Cardiac septum (tissue), 1 donor: ENCODE results near the gene RASA3. TPM values are rescaled to one million over a fixed set of nuclear protein-coding genes. Genes with fewer than 3 reads are reported as not detected.

Experiments used
- DNase-seq: peaks from one replicate; pipeline ENCODE4 v3.0.0-alpha.2; 2020; ENCODE audit warnings: low spot score
- intact Hi-C: fragments of 100-400 bp; cut with DNase I; formaldehyde crosslinking; loops from one replicate; pipeline ENCODE4 v1.14.0; 2022
- total RNA-seq: library from RNA; stranded (reverse); fragmentation: NEBNext Ultra II Directional; extraction: Animal tissue kit (Norgen Biotek cat#: 25700); gene quantifications from one replicate; pipeline ENCODE4 v1.2.1, GENCODE V29; 2021
- donor health status: DM: no; HTN: no; CAD: no.

RASA3 gene
- total RNA-seq, 1 donor from 2014 or later: 9.7 TPM

DNA sequence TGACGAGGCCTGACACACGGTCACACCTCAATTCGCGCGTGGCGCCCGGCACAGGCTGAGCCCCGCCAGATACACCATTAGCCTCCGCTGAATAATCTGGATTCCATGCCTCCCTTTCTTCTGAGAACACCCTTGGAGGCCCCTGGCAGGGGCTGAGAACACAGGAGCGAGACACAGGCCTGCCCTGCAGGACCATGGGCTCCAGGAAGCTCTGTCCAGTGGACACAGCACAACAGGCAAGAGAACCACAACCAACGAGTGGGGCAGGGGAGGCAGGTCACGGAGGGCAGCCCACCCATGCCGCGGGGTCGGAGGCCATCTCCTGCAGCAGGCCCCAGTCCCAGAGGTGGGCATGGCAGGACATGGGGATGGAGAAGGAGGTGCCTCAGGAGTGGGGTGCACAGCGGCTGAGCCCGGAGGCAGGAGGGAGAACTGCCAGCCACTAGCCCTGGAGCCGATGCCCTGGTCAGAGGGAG lies 82.8 kb downstream of the RASA3 start:
- no peak for DNase-seq
- intact Hi-C loops: no loop called here

GRCh38 chr13:114049026-114049425 lies 83.4 kb downstream of the RASA3 start:
- DNase-seq: no peak
- intact Hi-C loops: no loop called here

DNA sequence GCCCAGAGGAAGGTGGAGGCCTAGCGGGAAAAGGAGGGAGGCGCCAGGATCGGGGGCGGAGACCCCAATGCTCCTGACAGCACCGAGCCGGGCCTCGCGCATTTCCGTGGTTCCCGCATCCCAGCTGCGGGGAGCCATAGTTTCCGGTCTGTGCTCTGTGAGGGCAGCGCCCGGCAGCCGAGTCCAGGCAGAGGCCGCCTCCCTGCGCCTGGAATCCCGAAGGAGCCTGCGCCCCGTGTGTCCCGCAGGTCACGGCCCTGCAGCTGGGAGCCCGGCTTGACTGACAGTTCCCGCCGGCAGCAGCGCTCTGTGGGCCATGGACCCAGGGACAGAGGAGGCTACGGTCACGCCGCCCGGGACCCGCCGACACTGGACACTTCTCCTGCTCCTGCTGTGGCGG lies 84.0 kb downstream of the RASA3 start:
- no peak for DNase-seq
- intact Hi-C loops: no loop called here

GRCh38 chr13:114047358-114047881 lies 85.0 kb downstream of the RASA3 start:
- no peak for DNase-seq
- intact Hi-C loops: no loop called here

DNA sequence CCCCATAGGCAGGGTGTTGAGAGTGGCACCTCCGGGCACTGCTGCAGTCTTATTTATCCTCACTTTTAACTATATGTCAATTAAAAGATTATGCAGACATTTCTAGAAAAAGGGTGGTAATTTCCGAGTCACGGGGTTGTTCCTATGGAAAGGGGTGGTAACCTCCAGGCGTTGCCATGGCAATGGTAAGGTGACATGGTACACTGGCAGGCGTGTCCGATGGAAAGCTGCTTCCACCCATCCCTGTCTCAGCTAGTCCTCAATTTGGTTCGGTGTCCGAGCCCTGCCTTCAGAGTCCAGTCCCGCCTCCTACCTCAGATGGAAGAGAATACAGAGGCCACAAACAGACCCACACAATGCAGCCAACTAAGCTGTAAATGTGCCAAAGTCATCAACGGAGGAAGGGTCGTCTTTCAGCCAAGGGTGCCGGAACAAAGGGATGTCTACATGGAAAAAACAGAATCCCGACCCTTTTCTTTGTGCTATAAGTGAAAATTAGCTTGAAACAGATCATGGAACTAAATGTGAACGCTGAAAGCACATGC lies 85.9 kb downstream of the RASA3 start:
- intact Hi-C loops: no loop called here
- no peak for DNase-seq

DNA sequence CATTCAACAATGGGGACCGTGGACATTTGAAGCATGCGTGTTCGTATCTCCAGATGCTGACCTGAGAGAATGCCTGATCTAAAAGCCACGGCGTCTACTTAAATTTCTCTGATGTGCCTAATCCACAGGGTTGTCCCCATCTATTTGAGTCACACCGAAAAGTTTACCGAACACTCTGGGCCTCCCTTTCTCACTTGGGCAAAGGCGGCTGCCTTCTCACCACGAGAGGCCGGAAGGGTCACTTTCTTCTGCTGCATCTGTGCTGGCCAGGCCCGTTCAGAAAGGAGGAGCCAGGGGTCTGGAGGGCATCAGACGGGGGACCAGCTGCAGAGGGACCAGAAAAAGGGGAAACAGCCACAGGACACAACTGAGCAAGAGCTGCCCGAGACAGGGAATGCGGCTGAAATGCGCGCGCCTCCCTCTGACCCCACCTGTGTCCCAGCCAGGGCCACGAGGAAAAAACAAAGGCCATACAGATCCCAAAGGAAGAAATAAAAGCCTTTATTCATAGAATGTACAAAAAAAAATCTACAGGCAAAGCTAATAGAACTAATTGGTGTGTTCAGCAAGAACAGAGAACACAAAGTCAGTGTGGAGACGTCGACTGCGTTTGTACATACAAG lies 87.2 kb downstream of the RASA3 start:
- intact Hi-C loops: no loop called here
- no peak for DNase-seq

- intact Hi-C loops: no loop called here
Measured at GRCh38 chr13:114044486-114044885, 87.9 kb downstream of the RASA3 start.

GRCh38 chr13:114043421-114044053 lies 88.9 kb downstream of the RASA3 start:
- no peak for DNase-seq
- intact Hi-C loops: no loop called here

More at GRCh38 chr13:114044486-114044885, 87.9 kb downstream of the RASA3 start:
- DNase-seq: no peak

DNA sequence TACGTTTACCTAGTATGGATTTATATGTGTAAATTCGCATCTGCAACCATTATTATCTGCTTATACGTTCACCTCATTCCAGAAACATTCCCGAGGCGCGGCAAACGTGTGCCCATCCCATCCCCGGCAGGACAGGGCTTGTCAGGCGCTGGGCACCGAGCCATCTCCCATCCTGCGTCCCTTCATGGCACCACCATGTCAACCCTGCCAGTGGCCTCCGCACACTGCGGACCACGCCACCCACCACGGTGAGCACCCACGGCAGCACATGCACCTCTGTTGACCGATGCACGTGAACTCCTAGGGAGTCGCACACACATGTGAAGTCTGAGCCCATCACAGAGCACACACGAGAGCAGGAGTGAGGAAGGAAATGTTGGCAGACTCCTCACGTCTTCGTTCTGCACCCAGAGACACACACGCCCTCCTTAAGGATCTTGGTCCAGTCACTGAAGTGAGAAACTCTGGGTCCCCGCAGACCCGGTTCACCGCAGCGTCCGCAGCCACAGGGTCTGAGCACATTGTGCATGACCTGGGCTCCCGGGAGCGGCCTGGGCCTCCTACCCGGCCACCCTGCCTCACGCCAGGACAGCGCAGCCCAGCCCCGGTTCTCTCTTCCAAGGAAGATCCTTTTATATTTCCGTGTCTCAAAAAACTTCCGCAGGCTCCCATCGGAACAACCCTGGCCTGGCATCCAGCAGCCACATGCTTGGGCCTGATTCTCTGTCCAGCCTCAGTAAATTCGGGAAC lies 90.2 kb downstream of the RASA3 start:
- DNase-seq: no peak
- intact Hi-C loops: no loop called here

DNA sequence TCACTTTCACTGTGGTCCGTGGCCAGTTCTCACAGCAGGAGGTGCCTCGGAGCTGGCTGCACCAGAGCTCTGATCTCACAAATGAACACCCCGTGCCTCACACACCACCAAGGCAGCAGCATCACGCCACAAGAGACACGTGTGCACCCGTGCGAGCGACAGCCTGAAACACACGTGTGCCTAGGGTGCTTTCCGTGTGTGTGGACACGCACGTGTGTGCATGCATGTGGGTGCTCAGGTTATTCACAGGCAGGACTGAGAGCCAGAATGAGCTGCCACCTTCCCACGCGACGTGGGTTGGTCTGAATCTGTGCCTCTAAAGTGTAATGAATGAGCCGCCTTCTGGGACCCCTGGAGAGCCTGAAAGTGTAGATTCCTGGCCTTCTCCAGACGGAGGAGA lies 90.9 kb downstream of the RASA3 start:
- no peak for DNase-seq
- intact Hi-C loops: no loop called here

- no peak for DNase-seq
- intact Hi-C loops: no loop called here
Measured at GRCh38 chr13:114039471-114040141, 92.8 kb downstream of the RASA3 start.

DNA sequence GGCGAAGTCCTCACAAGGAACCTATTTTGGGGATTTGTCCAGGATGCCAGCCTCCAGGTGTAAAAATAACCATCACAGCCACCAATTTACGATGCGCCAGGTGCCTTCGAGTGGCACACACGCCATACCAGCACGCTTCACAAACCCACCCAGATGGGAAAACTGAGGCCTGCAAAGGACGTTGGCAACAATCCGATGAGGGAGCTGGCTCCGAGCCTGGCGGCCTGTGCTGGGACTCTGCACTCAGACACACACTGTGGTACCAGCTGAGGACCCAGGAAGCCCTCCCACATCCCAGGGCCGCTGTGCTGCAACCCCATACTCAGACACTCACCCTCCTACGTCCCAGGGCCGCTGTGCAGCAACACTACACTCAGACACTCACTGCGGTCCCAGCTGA lies 93.5 kb downstream of the RASA3 start:
- intact Hi-C loops: no loop called here

DNA sequence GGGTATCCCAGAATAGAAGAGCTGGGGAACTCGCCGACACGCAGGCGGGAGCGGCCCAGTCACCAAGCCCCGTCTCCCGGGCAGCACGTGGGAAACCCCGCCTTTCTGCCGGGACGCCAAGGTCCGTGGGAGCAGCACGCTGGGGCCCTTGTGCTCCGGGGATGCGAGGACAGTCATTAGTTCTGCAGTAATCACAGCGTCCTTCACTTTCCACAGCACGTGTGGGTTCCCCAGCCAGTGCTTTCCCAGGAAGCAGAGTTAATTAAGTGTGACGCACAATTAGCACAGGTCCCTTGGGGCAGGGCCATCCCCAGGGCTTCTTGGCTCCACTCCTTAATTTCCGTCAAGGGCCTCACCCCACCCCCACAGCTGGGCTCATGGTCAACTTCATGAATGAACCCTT lies 94.2 kb downstream of the RASA3 start:
- DNase-seq: no peak

More for the DNA sequence above, 93.5 kb downstream of the RASA3 start:
- no peak for DNase-seq

DNA sequence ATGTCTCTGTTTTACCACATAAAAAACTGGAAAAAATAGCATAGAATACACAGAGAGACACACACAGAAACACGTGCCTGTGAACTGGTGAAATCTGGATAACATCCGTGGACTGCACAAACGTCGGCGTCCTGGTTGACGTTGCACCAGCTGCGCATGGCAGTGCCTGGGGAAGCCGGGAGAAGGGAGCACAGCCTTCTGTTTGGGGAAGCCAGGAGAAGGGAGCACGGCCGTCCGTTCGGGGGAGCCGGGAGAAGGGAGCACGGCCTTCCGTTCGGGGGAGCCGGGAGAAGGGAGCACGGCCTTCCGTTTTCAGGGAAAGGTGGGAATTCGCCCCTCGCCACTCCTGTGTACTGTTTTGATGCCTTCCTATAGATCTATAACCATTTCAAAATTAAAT lies 94.7 kb downstream of the RASA3 start:
- DNase-seq: no peak

More for the DNA sequence above, 94.2 kb downstream of the RASA3 start:
- intact Hi-C loops: no loop called here

DNA sequence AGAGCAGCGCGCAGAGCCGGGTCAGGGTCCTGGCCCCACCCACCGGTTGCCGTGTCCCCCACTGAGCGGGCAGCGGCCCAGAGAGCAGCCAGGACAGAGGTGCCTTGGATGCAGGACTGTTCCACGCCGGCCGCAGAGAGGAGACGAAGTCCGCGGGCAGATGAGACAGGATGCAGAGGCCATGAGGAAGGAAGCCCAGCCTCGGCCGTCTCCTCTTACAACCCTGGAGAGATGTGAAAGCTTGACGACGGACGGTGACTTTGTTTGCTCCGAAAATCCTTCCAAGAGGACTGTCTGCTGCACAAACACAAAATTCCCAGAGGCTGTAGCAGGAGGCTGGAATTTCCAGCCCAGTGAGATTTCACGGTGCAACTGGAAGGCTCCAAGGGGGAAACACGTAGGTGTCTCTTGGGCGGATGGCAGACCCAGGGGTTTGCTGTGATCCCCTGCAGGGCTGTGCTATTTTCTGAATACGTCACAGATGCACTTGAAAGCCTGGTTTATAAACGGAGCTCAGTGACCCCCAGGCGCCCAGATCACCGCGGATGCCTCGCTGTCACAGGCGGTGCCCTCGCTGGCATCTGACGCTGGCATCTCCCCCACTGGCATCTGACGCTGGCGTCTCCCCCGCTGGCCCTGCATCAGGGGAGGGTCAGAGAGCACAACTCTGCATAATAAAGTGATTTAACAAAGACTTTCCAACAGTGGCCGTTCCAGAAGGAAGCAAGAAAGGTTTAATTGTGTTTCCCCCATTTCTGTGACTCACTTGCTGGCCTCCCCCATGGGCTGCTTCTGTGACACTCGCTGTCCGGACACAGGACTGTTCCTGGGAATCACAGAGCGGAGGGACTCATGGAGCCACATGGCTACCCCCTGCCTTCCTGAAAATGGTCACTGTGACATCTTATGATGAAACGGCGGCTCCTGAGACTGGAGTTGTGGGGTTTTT lies 96.6 kb downstream of the RASA3 start:
- no peak for DNase-seq
- intact Hi-C loops: no loop called here

More for the DNA sequence above, 94.7 kb downstream of the RASA3 start:
- intact Hi-C loops: no loop called here

GRCh38 chr13:114035186-114035582 lies 97.2 kb downstream of the RASA3 start:
- DNase-seq: no peak
- intact Hi-C loops: no loop called here

DNA sequence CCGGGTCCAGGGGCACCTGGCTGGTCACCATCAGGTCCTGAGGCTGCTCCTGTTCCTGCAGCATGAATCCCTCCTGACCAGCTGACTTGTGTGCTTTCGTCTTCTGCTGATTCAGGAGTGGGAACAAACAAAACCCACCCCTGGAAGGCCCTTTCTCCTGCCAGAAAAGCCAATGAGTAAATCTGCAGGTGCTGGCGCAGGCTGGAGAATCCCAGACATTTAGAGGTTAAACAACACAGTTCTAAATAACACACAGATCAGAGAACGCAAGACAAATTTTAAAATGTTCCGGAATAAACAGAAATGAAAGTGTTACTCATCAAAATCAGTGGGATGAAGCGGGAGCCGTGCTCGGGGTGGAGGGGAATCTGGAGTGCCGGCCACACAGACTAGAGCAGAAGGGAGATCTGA lies 97.9 kb downstream of the RASA3 start:
- no peak for DNase-seq
- intact Hi-C loops: no loop called here

GRCh38 chr13:114033541-114034315 lies 98.7 kb downstream of the RASA3 start:
- DNase-seq: no peak
- intact Hi-C loops: no loop called here
